Hematopoietic multipotent progenitor cell (in vitro differentiated cells): Measurements from ENCODE around the gene ACVR2A. TPM values are rescaled to one million over a fixed set of nuclear protein-coding genes. Genes with fewer than 3 reads are reported as not detected.
A peak's percentile ranks its signal among the peaks of the same experiment; 100 is the strongest.

Experiments used
- DNase-seq, 3 donors: peaks; one replicate each; pipeline ENCODE4 v3.0.0-alpha.2; 2011 to 2015; ENCODE audit warnings: low read depth in 2 of 3, low spot score in 2 of 3
- small RNA-seq: library from RNA; depleted of rRNA; stranded (forward); fragments of <200 nt; gene quantifications from one replicate; pipeline ENCODE3, GENCODE V24; 2012
- total RNA-seq: library from RNA; depleted of rRNA; stranded (reverse); fragments of >200 nt; gene quantifications from one replicate; pipeline ENCODE4 v1.2.3, GENCODE V29; 2012

ACVR2A gene
- total RNA-seq, 1 donor, result 1.9 TPM

GRCh38 chr2:147916723-147917122 lies 71.9 kb downstream of the ACVR2A start:
- DNase-seq, result no peak

- no peak for DNase-seq
These were observed 72.3 kb downstream of the ACVR2A start for GRCh38 chr2:147917161-147917560.

- DNase-seq, result no peak
These were observed 79.0 kb downstream of the ACVR2A start for GRCh38 chr2:147923846-147924245.

- no peak for DNase-seq
These were observed 79.8 kb downstream of the ACVR2A start for GRCh38 chr2:147924647-147925046.

- DNase-seq, result peak in 2 of 3 donors; percentile 22 to 62
These were observed 81.1 kb downstream of the ACVR2A start for GRCh38 chr2:147925886-147926285.

- no peak for DNase-seq
These were observed 82.3 kb downstream of the ACVR2A start for GRCh38 chr2:147927053-147927588.

GRCh38 chr2:147933931-147934330 lies 89.1 kb downstream of the ACVR2A start:
- DNase-seq, result no peak

- DNase-seq, result no peak
These were observed 90.2 kb downstream of the ACVR2A start for GRCh38 chr2:147934881-147935620.

GRCh38 chr2:147937744-147938349 lies 93.0 kb downstream of the ACVR2A start:
- DNase-seq, result peak in 2 of 3 donors; percentile 16 to 46

GRCh38 chr2:147939313-147939712 lies 94.5 kb downstream of the ACVR2A start:
- DNase-seq, result no peak

- no peak for DNase-seq
These were observed 100.8 kb downstream of the ACVR2A start for GRCh38 chr2:147945660-147946059.

- no peak for DNase-seq
These were observed 107.3 kb downstream of the ACVR2A start for GRCh38 chr2:147952118-147952517.

- DNase-seq, result no peak
These were observed 123.7 kb downstream of the ACVR2A start for GRCh38 chr2:147968571-147968970.

- no peak for DNase-seq
These were observed 131.3 kb downstream of the ACVR2A start for GRCh38 chr2:147976102-147976501.

GRCh38 chr2:147977679-147978078 lies 132.8 kb downstream of the ACVR2A start:
- DNase-seq, result no peak

Small RNA genes lying within 50 kb of the gene (small RNA-seq; reads per million reads assigned to genes)
- gene RNU6-1275P, result not detected

Other genes starting within 250 kb of the ACVR2A start
- gene ORC4, start 175.7 kb downstream of the ACVR2A start, total RNA-seq, result 20.2 TPM
- gene MBD5, start 176.1 kb downstream of the ACVR2A start, total RNA-seq, result 18.6 TPM